AG09319 (cell line): ENCODE measurements around the gene CAMK1G.

ENCODE experiments used
- DNase-seq: peaks from one replicate; pipeline ENCODE4 v3.0.0-alpha.2; 2010; ENCODE audit warnings: low read depth; ENCODE audit errors: extremely low read depth
- CTCF ChIP-seq: IDR thresholded peaks from 2 replicates; pipeline ENCODE4 v1.5.1; 2011; ENCODE audit warnings: low read depth, mild to moderate bottlenecking, inconsistent platforms, low read length, moderate library complexity

Gene CAMK1G

GRCh38 chr1:209614151-209614420, 30.6 kb downstream of the CAMK1G start:
- no peak for TF ChIP-seq CTCF
- DNase-seq: no peak

GRCh38 chr1:209614906-209615305, 31.4 kb downstream of the CAMK1G start:
- DNase-seq: no peak
- TF ChIP-seq CTCF: no peak

GRCh38 chr1:209616366-209617046, 33.0 kb downstream of the CAMK1G start:
- DNase-seq: no peak
- no peak for TF ChIP-seq CTCF

- no peak for TF ChIP-seq CTCF
- no peak for DNase-seq
These were observed 33.6 kb downstream of the CAMK1G start for GRCh38 chr1:209617047-209617673.

- TF ChIP-seq CTCF: no peak
- no peak for DNase-seq
These were observed 34.2 kb downstream of the CAMK1G start for GRCh38 chr1:209617755-209618154.

GRCh38 chr1:209618291-209618690, 34.8 kb downstream of the CAMK1G start:
- no peak for DNase-seq
- no peak for TF ChIP-seq CTCF

GRCh38 chr1:209618756-209619420, 35.4 kb downstream of the CAMK1G start:
- TF ChIP-seq CTCF: no peak
- no peak for DNase-seq
